Cardiac fibroblast (primary cell): ENCODE measurements around the gene ZBTB17.
A peak's percentile ranks its signal among the peaks of the same experiment; 100 is the strongest.

Experiments
- DNase-seq, 2 donors: peaks; one replicate each; pipeline versions ENCODE4 v3.0.0 to v3.0.0-alpha.2; 2010; ENCODE audit warnings: low read depth in 2 of 2
- H3K4me3 ChIP-seq, 2 donors: replicated peaks in 1 of 2; 1 replicate in 1 of 2; 2 replicates in 1 of 2; pipeline ENCODE4 v1.5.1; 2011; ENCODE audit warnings: low read depth in 2 of 2, low read length in 2 of 2, mild to moderate bottlenecking in 2 of 2, moderate library complexity in 1 of 2
- TF ChIP-seq, protein P1 (sequence below): IDR thresholded peaks from one replicate; pipeline ENCODE4 v1.5.1; 2011; ENCODE audit warnings: low read depth, mild to moderate bottlenecking, low read length, inconsistent platforms

Gene ZBTB17

DNA sequence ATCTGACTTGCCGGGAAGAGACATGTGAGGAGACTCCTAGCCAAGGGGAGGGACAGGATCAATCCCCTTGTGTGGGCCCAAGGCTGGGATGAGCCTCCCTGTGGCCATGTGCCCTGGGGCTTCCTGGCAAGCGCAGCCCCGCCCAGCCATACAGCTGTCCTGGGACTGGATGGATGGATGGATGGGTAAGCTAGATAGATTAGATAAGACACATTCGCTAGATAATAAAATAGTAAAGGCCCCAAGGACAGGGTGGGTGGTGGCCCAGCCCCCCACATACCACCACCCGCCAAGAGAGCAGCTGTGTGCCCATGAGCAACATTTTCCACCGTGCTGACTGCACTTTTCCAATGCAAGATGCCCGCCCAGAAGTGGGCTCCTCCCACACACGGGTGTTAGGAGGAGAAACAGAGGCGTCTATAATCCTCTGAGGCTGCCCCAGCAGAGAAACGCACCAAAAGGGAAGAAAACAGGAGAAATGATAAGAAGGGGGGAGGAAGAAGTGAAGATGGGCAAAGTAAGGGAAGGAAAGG is 25.1 kb downstream of the ZBTB17 start:
- H3K4me3 ChIP-seq: no peak overlapping the region
- TF ChIP-seq, protein P1, sequence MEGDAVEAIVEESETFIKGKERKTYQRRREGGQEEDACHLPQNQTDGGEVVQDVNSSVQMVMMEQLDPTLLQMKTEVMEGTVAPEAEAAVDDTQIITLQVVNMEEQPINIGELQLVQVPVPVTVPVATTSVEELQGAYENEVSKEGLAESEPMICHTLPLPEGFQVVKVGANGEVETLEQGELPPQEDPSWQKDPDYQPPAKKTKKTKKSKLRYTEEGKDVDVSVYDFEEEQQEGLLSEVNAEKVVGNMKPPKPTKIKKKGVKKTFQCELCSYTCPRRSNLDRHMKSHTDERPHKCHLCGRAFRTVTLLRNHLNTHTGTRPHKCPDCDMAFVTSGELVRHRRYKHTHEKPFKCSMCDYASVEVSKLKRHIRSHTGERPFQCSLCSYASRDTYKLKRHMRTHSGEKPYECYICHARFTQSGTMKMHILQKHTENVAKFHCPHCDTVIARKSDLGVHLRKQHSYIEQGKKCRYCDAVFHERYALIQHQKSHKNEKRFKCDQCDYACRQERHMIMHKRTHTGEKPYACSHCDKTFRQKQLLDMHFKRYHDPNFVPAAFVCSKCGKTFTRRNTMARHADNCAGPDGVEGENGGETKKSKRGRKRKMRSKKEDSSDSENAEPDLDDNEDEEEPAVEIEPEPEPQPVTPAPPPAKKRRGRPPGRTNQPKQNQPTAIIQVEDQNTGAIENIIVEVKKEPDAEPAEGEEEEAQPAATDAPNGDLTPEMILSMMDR: no peak
- peak; percentile 74 to 85 for DNase-seq

GRCh38 chr1:15950302-15950701 is 25.6 kb downstream of the ZBTB17 start:
- TF ChIP-seq, protein P1: no peak
- no peak for DNase-seq
- no peak overlapping the region for H3K4me3 ChIP-seq

DNA sequence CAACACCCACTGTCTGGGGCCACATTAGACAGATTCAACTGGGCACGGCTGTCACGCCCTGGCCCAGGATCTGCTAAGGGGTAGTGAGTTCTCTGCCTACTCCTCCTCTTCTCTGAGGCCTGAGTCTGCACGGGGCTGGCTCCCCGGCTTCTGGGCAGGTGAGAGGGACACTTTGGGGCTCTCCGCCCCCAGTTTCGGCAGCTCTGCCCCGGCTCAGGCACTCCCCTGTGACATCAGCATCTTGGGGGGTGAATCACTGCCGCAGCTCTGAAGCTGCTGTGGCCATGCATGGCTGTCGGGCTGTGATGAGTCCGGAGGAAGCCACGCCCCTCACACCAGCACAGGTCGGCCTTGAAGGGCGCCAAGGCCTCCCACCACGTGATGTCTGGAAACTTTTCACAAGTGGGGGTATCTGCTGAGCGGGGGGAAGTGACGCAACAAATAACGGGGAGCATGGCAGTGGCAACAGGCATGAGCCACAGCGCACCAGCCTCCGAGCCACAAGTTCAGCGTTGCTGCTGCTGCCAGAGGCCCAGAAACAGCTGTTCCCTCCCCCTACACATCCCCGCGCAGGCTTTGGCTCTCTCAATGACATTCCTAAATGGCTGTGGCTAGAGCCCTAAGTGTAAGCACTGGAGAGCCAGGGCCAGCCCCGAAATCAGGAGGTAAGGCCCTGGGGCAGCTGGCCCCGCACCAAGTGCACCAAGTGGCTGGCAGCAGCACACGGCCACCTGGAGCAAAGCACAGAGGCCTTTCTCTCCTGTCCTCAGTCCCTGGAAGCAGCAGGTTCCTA is 26.3 kb downstream of the ZBTB17 start:
- TF ChIP-seq, protein P1: no peak
- peak; percentile 98 to 99 for DNase-seq
- H3K4me3 ChIP-seq: peak overlapping the region; percentile 8 to 35

- TF ChIP-seq, protein P1: no peak
- H3K4me3 ChIP-seq: peak overlapping the region in 1 of 2 donors; percentile 35
- peak; percentile 96 to 97 for DNase-seq
Observed at GRCh38 chr1:15948595-15949452, 27.1 kb downstream of the ZBTB17 start.

DNA sequence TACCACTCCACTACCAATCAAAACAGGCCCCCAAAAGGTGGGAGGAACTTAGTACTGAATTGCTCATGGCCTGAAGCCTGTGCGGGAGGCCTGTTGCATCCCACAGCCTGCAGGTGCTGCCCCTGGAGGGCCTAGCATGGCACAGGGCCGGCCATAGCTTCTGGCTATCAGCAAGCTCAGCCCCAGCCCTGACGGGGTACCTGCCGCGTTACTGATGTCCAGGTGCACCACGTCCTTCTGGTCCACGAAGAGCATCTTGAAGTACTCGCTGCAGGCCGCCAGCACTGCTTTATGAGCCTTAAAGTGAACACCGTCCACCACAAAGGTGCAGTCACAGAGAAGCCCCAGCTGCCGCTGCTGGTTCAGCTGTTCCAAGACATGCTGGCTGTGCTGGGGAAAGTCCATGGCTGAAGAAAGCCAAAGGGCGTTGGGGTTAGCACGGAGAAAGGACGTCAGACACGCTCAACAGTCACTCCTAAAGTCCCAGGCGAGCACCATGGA is 27.8 kb downstream of the ZBTB17 start:
- H3K4me3 ChIP-seq: no peak overlapping the region
- no peak for DNase-seq
- TF ChIP-seq, protein P1: no peak

DNA sequence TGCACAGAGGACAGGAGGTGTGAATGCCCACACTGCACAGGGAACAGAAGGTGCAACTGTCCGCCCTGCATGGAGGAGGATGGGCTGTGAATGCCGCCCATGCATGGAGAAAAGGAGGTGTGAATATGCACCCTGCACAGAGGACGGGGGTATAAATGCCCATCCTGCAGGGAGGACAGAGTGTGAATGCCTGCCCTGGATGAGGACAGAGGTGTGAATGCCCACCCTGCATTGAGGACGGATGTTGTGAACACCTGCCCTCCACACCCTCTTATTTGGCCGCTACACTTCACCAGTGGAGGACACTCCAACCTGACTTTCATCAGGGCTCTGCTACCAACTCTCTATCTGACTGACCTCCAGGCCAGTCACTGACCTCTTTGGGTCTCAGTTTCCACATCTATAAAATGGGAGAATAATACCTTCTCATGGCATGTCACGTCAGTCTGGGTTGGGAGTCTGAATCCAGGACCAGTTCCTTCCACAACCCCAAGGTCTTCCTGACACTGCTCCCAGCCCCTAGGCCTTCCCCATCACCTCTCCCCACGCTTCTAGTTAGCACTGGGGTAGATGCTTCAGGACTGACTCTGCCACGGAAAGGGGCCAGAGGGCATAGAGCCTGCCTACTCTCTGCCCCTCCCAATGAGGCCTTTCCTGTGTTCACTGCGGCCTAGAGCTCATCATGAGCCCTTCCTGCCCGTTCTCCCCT is 28.4 kb downstream of the ZBTB17 start:
- no peak for DNase-seq
- H3K4me3 ChIP-seq: no peak overlapping the region
- TF ChIP-seq, protein P1: no peak
